Endothelial cell of hepatic sinusoid (primary cell): ENCODE data around the gene GTPBP4.

Experiments used
- in situ Hi-C: cut with HindIII; loops from 2 replicates; pipeline ENCODE4 v1.10.0; 2017; ENCODE audit warnings: low sequenced_read_pairs

Gene GTPBP4

DNA sequence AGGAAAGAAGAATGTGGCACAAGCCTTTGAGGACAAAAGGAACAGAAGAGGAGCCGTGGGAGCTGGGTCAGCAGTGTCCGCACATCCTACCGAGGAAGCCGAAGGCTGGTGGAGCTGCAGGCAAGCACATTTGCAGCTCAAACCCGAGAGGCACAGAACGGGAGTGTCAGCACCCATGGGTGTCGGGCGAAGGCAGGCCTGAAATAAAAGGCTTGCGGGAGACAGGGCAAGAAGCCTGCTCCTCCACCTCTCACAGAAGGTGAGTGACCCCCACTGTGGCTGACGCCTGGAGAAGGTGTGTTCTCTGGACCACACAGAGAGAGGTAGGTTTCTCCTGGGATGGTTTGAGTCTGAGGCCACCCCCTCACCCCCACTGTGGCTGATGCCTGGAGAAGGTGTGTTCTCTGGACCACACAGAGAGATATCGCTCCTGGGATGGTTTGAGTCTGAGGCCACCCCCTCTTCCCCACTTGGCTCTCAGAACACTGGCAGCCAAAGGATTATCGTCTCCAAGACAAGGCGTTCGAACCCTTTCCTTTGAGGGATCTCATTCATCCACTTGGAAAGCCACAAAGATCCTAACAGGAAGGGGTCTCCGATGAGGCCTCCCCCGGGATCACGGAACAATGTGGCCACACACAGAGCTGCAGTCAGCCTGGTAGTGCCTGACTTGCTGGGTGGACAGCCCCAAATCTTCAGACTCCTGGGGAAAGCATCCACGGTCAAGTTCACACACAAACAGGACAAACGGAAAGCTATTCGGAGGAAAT lies 21.6 kb upstream of the GTPBP4 start:
- in situ Hi-C loops, result no loop called here

DNA sequence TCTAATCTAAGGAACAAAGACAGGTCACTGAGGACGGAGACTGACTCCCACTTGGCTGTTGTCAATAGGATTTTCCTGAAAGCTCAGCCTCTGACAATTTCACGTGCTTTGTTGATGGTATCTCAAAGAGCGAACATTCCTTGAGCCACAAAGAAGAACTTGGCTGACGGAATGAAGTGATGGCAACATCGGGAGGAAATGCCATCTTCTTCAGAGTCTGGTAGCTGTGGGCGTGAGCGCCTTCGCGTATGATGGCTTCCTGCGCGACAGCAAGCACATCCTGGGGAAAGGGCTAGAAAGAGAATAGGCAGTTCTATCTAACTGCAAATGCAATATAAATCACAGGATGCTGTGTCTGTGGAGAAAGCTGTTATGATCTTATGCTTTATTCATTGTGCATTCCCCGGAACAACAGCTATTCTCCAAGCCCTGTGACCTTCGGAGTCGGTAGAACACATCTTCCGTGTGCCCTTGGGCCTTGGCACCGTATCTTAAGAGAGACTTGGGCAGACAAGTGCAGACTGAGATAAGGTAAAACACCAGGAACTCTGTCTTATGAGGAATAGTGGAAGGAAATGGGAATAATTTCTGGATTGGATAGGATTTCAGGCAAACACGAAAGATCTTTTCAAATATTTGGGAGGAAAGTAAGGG lies 19.6 kb upstream of the GTPBP4 start:
- in situ Hi-C loops, result no loop called here

DNA sequence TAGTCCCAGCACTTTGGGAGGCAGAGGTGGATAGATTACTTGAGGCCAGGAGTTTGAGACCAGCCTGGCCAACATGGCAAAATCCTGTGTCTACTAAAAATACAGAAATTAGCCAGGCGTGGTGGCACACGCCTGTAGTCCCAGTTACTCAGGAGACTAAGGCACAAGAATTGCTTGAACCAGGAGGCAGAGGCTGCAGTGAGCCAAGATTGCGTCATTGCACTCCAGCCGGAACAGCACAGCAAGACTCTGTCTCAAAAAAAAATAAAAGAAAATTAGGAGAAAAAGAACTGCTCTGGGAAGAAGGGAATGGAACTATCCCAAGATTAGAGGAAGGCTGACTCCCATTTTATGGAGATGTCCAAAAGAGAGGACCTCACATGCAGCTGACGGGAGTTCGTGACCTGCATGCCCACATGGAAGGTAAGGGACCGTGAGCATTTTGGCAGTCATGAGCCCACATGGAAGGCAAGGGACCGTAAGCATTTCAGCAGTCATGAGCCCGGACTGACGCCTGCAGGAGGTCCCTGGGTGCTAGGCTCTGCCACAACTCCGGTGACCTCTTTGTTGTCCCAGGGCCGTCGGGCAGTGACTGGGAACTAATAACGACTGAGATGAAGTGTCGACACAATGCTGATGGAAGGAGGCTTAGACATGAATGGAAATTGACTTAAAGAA lies 18.6 kb upstream of the GTPBP4 start:
- in situ Hi-C loops, result no loop called here

DNA sequence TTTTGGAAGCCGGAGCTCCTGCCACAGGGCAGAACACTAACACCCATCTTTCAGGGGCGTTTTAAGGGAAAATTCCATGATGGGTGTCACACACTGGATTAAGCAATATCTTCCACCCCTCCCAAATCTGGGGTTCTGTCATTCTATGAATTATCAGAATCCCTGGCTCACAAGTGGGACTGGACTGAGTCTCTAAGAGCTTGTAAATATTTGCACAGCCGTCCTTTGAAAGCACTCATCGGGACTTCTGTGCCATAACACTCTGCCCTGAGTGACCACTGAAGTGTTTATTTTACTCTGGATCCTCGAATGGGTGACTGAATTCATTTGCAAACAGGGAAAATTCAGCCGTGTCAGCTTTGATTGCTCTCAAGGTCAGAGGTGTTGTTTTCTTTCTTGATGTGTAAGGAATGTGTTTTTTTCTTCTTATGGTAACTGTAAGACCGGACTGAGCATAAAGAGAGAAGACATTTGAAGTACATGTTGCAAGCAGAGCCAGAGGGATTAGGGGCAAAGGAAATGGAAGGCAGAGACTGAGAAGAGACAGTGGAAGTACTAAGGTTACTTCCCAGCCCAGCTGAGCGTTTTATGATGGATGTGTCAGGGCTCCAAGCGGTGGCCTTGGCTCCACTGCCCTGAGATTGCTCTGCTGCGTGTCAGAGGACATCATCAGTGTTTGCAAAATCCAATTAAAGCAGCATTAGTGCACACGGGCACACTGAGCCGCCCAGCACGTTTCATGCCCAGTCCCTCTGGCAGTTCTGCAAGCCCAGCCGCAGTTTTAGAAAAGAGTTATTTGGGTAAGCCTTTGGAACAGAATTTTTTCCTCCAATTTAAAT lies 17.7 kb upstream of the GTPBP4 start:
- in situ Hi-C loops, result no loop called here

DNA sequence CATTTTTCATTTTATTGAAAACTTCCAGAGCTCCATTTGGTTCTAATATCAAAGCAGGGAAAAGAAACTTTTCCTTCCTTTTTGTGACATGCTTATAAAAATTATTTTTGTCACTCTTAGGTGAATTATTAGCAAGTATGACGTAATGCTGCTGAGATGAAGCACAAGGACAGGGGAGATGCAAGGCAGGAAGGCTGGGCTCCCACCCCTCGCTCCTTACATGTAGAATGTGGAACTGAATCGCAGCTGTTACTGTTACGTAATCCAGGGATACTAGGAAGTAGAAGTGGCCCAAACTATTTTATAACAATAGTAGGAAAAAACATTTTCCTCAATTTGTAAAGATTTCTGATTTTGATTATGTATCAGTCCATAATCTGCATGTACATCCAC lies 17.1 kb upstream of the GTPBP4 start:
- in situ Hi-C loops, result no loop called here

DNA sequence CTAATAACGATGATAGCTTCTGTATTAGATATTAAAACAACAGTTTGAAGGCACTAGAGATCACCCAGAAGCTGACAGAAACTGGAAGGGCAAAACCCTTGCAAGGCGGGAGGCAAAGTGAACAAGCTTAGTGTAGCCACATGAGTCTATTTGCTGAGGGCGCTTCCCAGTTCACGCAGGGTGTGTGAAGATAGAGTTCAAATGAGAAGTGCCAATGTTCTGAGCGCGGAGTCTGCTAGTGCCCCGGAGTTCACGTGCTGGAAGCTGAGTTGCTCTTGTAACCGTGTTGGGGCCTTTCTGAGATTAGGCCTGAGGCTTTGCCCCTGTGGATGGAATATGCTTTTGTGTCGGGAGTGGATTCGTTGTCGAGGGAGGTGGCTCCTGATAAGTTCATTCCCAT lies 16.6 kb upstream of the GTPBP4 start:
- in situ Hi-C loops, result no loop called here

DNA sequence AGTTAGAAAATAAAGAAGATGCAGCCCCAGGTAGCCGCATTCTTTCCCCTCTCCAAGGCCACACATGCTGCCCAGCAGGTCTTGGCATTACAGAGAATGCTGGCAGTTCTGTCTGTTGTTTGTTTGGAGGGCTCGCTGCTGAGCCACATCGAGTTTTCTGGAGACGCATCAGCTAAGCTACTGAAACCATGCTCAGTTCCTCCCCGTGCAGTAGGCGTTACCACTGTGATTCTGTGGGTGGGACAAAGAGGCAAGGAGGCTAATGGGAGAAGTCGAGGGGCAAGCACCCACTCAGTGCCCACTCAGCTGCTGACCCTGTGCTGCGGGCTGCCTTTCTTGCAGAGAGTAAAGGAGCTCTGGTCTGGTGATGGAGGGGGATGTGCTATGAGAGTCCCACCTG lies 15.5 kb upstream of the GTPBP4 start:
- in situ Hi-C loops, result no loop called here

DNA sequence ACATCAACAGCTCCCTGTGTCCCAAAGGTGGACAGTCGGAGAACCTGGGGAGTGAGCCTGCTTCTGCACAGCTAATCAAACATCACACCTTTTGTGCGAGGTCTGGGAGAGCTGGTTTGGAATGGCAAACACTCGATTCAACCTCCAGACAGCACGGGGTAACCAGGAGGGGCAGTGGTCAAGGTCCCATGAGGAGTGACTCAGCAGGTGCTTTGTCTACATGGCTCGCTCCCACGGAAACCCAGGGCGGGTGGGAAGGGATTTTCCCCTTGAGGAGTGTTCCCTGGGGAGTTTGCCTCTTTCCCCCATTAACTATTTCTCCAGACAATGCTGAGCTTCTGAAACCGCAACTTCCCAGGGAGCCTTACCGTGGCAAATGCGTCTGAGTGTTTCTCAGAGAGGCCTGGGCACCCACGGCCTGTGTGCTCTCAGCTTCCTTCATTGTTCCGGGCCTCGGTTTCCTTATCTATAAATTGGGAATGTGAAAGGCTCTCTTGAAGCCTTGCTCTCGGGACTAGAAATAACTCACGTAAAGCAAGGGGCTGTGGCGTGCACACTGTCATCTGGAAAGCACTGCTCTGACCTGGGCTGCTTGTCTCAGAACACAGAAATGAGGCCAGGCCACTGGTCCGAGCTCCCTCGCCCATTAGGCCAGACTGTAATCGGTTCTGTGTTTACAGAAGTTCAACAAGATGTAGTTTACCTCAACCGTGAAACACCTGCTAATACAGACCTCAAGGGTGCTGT lies 14.0 kb upstream of the GTPBP4 start:
- in situ Hi-C loops, result no loop called here

DNA sequence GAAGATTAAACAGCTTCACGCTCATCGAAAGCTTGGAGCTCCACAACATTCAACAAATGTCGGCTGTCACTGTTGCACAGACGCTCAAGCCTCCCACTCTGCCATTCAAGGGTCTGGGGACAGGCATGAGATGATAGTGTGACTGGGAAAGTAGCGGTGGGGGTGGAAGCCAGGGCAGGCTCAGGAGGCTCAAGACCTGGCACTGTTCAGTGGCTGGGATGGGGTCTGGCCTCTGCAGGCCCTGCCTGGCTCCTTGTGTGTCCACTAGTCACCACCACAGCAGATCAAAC lies 13.5 kb upstream of the GTPBP4 start:
- in situ Hi-C loops, result no loop called here

DNA sequence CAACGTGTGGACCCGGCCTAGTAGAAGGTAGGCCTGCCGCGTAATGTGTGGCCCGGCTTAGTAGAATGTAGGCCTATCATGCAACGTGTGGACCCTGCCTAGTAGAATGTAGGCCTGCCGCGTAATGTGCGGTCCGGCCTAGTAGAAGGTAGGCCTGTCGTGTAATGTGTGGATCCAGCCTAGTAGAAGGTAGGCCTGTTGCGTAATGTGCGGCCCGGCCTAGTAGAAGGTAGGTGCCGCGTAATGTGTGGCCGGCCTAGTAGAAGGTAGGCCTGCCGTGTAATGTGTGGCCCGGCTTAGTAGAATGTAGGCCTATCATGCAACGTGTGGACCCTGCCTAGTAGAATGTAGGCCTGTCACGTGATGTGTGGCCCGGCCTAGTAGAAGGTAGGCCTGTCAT lies 11.9 kb upstream of the GTPBP4 start:
- in situ Hi-C loops, result no loop called here

DNA sequence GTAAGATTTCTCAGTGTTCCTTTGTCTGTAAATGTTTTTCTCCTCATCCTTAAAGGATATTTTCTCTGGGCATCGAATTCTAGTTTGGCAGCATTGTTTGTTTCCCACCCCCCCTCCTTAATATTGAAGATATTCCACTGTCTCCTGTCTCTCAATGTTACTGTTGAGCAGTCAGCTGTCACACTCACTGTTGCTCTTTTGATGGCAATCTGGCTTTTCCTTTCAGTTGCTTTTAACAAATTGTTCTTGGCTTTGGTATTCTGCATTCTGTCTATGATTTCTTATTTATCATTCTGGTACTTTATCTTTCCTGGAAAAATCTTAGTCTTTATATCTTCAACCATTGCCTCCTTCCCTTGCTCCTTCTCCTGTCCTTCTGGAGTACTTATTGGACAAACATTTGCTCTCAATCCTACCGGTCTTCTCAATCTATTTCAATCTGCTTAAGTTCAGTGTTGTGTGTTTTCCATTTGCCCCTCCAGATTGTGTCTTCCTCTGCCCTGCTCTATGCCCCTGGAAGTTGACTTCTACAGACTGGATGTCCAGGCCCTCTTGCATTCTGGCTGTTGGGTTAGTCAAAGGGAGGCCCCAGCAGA lies 9.3 kb upstream of the GTPBP4 start:
- in situ Hi-C loops, result no loop called here

DNA sequence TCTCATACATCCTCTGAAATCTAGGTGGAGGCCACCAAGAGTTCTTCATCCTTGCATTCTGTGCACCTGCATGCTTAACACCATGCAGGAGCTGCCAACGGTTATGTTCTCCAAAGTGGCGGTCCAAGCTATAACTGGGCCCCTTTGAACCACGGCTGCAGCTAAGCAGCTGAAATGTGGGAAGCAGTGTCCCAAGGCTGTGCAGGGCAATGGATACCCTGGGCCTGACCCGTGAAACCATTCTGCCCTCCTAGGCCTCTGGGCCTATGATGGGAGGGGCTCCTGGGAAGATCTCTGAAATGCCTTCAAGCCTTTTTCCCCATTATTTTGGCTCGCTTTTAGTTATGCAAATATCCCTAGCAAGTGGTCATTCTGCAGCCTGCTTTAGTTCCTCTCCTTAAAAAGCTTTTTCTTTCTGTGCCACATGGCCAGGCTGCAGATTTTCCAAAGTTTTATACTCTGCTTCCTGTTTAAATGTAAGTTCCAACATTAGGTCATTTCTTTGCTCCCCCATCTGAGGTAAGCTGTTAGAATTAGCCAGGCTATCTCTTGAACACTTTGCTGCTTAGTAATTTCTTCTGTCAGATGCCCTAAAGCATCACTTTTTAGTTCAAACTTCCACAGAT lies 7.7 kb upstream of the GTPBP4 start:
- in situ Hi-C loops, result no loop called here

DNA sequence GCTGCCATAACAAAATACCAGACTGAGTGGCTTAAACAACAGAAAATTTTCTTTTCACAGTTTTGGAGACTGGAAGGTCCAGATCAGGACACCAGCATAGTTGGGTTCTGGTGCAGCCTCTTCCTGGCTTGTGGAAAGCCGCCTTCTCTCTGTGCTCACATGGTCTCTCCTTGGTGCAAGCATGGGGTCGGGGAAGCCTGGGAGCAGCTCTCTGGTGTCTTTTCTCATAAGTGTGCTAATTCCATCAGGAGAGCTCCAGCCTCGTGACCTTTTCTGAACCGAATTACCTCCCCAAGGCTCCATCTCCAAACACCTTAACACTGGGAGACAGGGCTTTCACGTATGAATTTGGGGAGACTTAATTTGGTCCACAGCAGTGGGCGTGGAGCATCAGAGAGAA lies 4.8 kb upstream of the GTPBP4 start:
- in situ Hi-C loops, result no loop called here

DNA sequence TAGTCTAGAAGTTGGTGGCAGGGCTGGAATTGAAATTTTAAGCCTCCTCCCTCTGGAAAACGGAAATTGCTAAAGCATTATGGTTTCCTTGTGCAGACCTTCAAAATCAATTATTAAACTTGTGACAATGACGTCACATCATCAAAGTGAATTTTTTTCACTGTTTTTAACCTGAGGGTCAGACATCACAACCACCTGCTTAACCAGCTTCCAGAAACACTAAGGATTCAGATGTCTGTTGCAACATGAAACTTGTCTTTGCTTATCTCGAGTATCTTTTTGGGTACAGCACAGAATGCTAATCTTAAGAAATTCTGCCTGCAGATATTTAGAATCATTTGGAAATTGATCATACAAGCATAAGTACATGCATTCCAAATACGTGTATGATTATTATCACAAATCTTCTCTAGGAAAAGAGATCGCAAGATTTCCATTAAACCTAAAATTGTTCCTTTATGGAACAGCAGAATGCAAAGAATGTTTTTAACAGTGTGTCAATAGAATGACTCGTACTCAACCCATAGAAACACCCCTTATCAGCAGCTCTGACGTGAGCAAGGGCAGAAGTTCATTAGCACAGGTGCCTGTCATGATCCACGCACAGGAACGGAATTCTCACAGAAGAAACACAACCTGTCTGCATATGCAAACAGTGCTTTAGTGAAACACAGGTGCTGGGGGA lies 4.1 kb upstream of the GTPBP4 start:
- in situ Hi-C loops, result no loop called here

DNA sequence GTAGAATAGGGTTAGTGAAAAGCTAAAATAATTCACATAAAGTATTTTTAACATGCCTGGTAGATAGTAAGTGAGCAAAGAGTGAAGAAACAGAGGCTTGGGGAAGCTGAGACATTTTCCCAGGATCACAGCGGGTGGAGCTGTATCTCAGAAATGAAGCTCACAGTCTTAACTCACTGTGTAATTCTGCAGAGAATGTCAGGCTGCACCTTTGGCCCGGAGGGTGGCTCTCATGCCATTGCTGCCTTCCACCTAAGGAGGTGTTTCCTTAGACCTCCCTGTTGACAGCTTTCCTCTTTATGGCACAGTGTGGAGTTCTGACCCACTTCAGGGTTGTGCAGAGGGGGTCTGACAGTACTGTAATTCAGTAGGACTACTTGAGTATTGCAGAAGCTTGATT lies 2.9 kb upstream of the GTPBP4 start:
- in situ Hi-C loops, result loop anchor here (5.0 kb wide), 3 partner anchors 53 to 168 kb away; partner anchors contain the start of genes IDI1 and LARP4B

DNA sequence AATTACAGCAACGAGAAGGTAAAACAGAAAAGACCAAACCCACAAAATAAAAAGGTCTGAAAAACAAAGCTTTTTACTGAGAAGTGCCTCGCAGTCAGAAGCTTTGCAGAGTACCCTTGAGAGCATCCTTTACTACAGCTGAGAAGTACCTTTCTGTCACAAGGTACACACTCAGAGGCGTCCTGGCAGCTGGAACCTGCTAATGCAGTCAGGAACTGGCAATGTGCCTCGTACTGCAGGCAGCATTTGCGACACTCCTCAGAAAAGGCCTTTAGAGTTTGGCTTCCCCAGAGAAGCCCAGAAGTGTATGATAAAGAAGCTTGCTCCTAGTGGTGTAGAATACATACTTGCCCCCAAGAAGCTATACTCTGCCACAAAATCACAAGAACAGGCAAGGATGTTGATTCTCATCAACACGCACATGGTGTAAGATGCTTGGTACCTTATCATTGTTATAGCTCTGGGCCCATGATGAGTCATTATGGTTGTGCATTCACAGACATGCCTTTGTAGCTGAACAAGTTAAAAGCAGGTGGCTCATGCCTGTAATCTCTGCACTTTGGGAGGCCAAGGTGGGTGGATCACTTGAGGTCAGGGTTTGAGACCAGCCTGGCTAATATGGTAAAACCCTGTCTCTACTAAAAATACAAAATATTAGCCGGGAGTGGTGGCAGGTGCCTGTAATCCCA lies 2.0 kb upstream of the GTPBP4 start:
- in situ Hi-C loops, result loop anchor here (5.0 kb wide), 3 partner anchors 54 to 169 kb away; partner anchors contain the start of genes IDI1 and LARP4B

DNA sequence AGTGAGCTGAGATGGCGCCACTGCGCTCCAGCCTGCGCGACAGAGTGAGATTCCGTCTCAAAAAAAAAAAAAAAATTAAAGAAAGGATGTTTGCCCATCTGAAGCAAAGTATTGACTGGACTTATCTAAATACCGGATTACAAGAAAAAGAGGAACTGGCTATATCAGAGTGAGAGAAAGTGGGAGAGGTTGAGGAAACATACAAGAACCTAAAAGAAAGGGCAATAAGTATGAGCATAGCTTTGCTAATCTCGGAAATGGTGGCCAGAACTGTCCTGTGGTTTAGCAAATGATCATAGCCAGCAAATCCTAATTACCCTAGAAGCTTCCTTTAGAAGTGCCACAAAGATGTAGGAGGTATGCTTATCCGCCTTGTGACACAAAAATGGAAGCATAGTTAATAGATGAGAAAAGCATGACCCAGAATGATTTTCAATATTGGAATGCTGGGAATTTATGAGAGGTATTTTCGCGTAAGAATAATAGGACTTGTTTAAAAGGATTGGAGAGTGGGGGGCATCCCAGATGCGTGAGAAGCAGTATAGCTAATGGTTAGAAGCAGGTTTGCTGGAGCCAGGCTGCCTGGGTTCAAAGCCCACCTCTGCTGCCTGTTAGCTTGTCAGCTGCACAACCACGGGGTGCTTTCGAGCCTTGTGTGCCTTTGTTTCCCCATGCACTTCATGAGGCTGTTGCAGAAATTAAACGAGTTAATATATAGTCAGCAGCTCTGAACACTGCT lies 1.2 kb upstream of the GTPBP4 start:
- in situ Hi-C loops, result loop anchor here (5.0 kb wide), 3 partner anchors 55 to 170 kb away; partner anchors contain the start of genes IDI1 and LARP4B

DNA sequence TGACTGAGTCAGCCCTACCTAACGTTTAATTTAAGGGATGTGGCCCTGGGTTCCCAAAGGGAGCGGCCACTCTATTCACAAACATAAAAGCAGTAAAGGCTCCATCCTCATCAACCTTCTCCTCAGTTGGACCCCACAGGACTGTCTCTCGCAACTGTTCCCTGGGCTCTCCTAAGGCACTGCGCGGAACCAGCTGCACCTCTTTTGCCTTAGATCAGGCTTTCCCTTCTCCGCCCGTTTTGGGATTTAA lies 689 bp upstream of the GTPBP4 start:
- in situ Hi-C loops, result loop anchor here (5.0 kb wide), 3 partner anchors 55 to 170 kb away; partner anchors contain the start of genes IDI1 and LARP4B
